GM23338 (cell line): ENCODE data around the gene RMC1. TPM values are rescaled to one million over a fixed set of nuclear protein-coding genes. Genes with fewer than 3 reads are reported as not detected.

Source experiments
- ATAC-seq: fragments of 200-7000 bp; cut with Tn5 transposase; 3 replicates; pipeline ENCODE4 v1.9.1; 2020
- DNase-seq: peaks from one replicate; pipeline ENCODE4 v3.0.0-alpha.2; 2015; ENCODE audit warnings: low spot score
- H2AFZ ChIP-seq: fragments of 200-600 bp; sonication (generic); 2 replicates; pipeline ENCODE4 v1.8.0; 2016; ENCODE audit warnings: antibody characterized with exemption, mild to moderate bottlenecking, moderate library complexity
- H3F3A ChIP-seq: fragments of 200-600 bp; sonication (generic); replicated peaks from 2 replicates; pipeline ENCODE4 v1.8.0; 2017; ENCODE audit warnings: antibody characterized with exemption, mixed run types, low read depth
- H3K27ac ChIP-seq: fragments of 200-600 bp; sonication (generic); 2 replicates; pipeline ENCODE4 v1.6.1; 2016; ENCODE audit warnings: low read depth
- H3K27me3 ChIP-seq: fragments of 200-600 bp; sonication (generic); 2 replicates; pipeline ENCODE4 v1.8.0; 2016; ENCODE audit warnings: mild to moderate bottlenecking, mixed run types, moderate library complexity; ENCODE audit not compliant: insufficient read depth
- H3K36me3 ChIP-seq: fragments of 200-600 bp; sonication (generic); 2 replicates; pipeline ENCODE4 v1.8.0; 2016; ENCODE audit warnings: mild to moderate bottlenecking; ENCODE audit not compliant: insufficient read depth
- H3K4me1 ChIP-seq: fragments of 200-600 bp; sonication (generic); 2 replicates; pipeline ENCODE4 v1.8.0; 2016; ENCODE audit warnings: mild to moderate bottlenecking, moderate library complexity; ENCODE audit not compliant: insufficient read depth
- H3K4me2 ChIP-seq: fragments of 200-600 bp; sonication (generic); 2 replicates; pipeline ENCODE4 v1.7.1; 2017; ENCODE audit warnings: mixed run types
- H3K4me3 ChIP-seq: fragments of 200-600 bp; sonication (generic); 2 replicates; pipeline ENCODE4 v1.6.1; 2016; ENCODE audit warnings: mixed run types
- H3K79me2 ChIP-seq: fragments of 200-600 bp; sonication (generic); replicated peaks from 2 replicates; pipeline ENCODE4 v1.8.0; 2017; ENCODE audit warnings: mild to moderate bottlenecking; ENCODE audit not compliant: insufficient read depth
- H3K9me2 ChIP-seq: fragments of 200-600 bp; sonication (generic); 2 replicates; pipeline ENCODE4 v1.8.0; 2017; ENCODE audit not compliant: insufficient read depth
- H4K20me1 ChIP-seq: fragments of 200-600 bp; sonication (generic); replicated peaks from 2 replicates; pipeline ENCODE4 v1.8.0; 2017; ENCODE audit warnings: mild to moderate bottlenecking; ENCODE audit not compliant: insufficient read depth
- H3K27ac Mint-ChIP-seq: 2 replicates; pipeline ENCODE4 v1.8.0; 2020; ENCODE audit warnings: inconsistent platforms, mild to moderate bottlenecking, moderate library complexity, mixed read lengths
- H3K27me3 Mint-ChIP-seq: 3 replicates; pipeline ENCODE4 v1.8.0; 2022; ENCODE audit warnings: low read depth, mild to moderate bottlenecking, moderate library complexity, mixed read lengths, inconsistent platforms; ENCODE audit not compliant: insufficient read depth, poor library complexity
- H3K36me3 Mint-ChIP-seq: 3 replicates; pipeline ENCODE4 v1.8.0; 2021; ENCODE audit warnings: low read depth, mild to moderate bottlenecking, inconsistent platforms, moderate library complexity, mixed read lengths
- H3K4me1 Mint-ChIP-seq: 3 replicates; pipeline ENCODE4 v1.8.0; 2020; ENCODE audit warnings: mild to moderate bottlenecking, inconsistent platforms, mixed read lengths
- H3K4me3 Mint-ChIP-seq: 3 replicates; pipeline ENCODE4 v1.8.0; 2021; ENCODE audit warnings: moderate library complexity, mild to moderate bottlenecking, inconsistent platforms, mixed read lengths
- H3K9me3 Mint-ChIP-seq: 3 replicates; pipeline ENCODE4 v1.8.0; 2020; ENCODE audit warnings: moderate library complexity, mild to moderate bottlenecking, inconsistent platforms, mixed read lengths
- CREB1 ChIP-seq: fragments of 250-450 bp; sonication (Bioruptor Pico); IDR thresholded peaks from 2 replicates; pipeline ENCODE4 v1.5.0; 2020; ENCODE audit warnings: low read depth, mild to moderate bottlenecking, moderate library complexity
- CTCF ChIP-seq, 2 experiments: fragments of 200-600 bp in 1 of 2; sonication (generic) in 1 of 2; conservative IDR thresholded peaks; 2 replicates each; pipeline versions ENCODE4 v1.5.1 to v1.6.1; 2016 to 2017; ENCODE audit warnings: antibody characterized with exemption in 2 of 2, low read depth in 2 of 2, mild to moderate bottlenecking in 2 of 2, moderate library complexity in 1 of 2
- ETS1 ChIP-seq: IDR thresholded peaks from 2 replicates; pipeline ENCODE4 v1.6.1; 2016; ENCODE audit warnings: antibody characterized with exemption
- EZH2 ChIP-seq: fragments of 200-600 bp; sonication (generic); IDR thresholded peaks from one replicate; pipeline ENCODE4 v1.8.0; 2017; ENCODE audit warnings: antibody characterized with exemption, mild to moderate bottlenecking, low read depth; ENCODE audit not compliant: unreplicated experiment
- EZH2phosphoT487 ChIP-seq: fragments of 200-600 bp; sonication (generic); IDR thresholded peaks from one replicate; pipeline ENCODE4 v1.8.1; 2018; ENCODE audit warnings: antibody characterized with exemption; ENCODE audit not compliant: unreplicated experiment
- JUNB ChIP-seq: IDR thresholded peaks from one replicate; pipeline ENCODE4 v1.6.1; 2016; ENCODE audit warnings: antibody characterized with exemption; ENCODE audit not compliant: unreplicated experiment
- NANOG ChIP-seq: IDR thresholded peaks from 2 replicates; pipeline ENCODE4 v1.6.1; 2016; ENCODE audit warnings: antibody characterized with exemption, borderline replicate concordance
- POLR2AphosphoS5 ChIP-seq: IDR thresholded peaks from 2 replicates; pipeline ENCODE4 v1.6.1; 2016; ENCODE audit warnings: antibody characterized with exemption, low read depth
- REST ChIP-seq: IDR thresholded peaks from one replicate; pipeline ENCODE4 v1.6.1; 2018; ENCODE audit warnings: antibody characterized with exemption; ENCODE audit not compliant: unreplicated experiment
- STAT1 ChIP-seq: IDR thresholded peaks from one replicate; pipeline ENCODE4 v1.6.1; 2016; ENCODE audit warnings: antibody characterized with exemption; ENCODE audit not compliant: unreplicated experiment
- ZNF114 ChIP-seq: fragments of 250-450 bp; sonication (Bioruptor Pico); IDR thresholded peaks from 2 replicates; pipeline ENCODE4 v1.5.0; 2020; ENCODE audit warnings: mild to moderate bottlenecking, moderate library complexity
- ZNF331 ChIP-seq: fragments of 250-450 bp; sonication (Bioruptor Pico); IDR thresholded peaks from 2 replicates; pipeline ENCODE4 v1.5.0; 2020; ENCODE audit warnings: low read depth, mild to moderate bottlenecking, moderate library complexity
- ZNF462 ChIP-seq: fragments of 250-450 bp; sonication (Bioruptor Pico); IDR thresholded peaks from 2 replicates; pipeline ENCODE4 v1.5.0; 2020; ENCODE audit warnings: mild to moderate bottlenecking, moderate library complexity
- polyA plus RNA-seq: library from polyadenylated mRNA; unstranded; fragments of >200 nt; fragmentation: Nextera tagmentation; extraction: Ambion mirVana; gene quantifications from 2 replicates; pipeline ENCODE4 v1.2.1, GENCODE V29; 2016
- total RNA-seq: library from RNA; depleted of rRNA; stranded (reverse); fragments of >200 nt; shearing (Covaris generic); gene quantifications from 2 replicates; pipeline ENCODE4 v1.2.3, GENCODE V29; 2014

RMC1 gene
- total and polyA plus RNA-seq, 2 experiments from 2014 or later, result 18.9 to 24.6 TPM

GRCh38 chr18:23468753-23469459, 34.4 kb upstream of the RMC1 start:
- ATAC-seq (no peak), DNase-seq (no peak)
- Mint-ChIP-seq H3K27me3 (peaks cover 2% of the 10 kb centered on the region), H3K27ac (no peak overlapping the region), H3K4me3 (no peak overlapping the region), H3K36me3 (peaks cover 38% of the 10 kb centered on the region), H3K4me1 (no peaks in the 10 kb centered on the region), H3K9me3 (no peaks in the 10 kb centered on the region)
- Histone ChIP-seq H3K9me2 (no peaks in the 10 kb centered on the region), H2AFZ (no peak overlapping the region), H3K4me1 (no peaks in the 10 kb centered on the region), H3K4me3 (no peak overlapping the region), H3K27ac (no peak overlapping the region), H3K4me2 (no peak overlapping the region), H3K36me3 (peaks cover 25% of the 10 kb centered on the region), H3K79me2 (no peaks in the 10 kb centered on the region), H4K20me1 (peaks cover 3% of the 10 kb centered on the region), H3F3A (no peaks in the 10 kb centered on the region), H3K27me3 (no peaks in the 10 kb centered on the region)
- TF ChIP-seq EZH2, result no peak
- no peak for TF ChIP-seq CREB1 (CRISPR knock-in tag)
- no peak for TF ChIP-seq POLR2AphosphoS5
- no peak for TF ChIP-seq ETS1
- no peak for TF ChIP-seq ZNF331 (CRISPR knock-in tag)
- TF ChIP-seq STAT1, result no peak
- TF ChIP-seq EZH2phosphoT487, result no peak
- TF ChIP-seq CTCF (conservative IDR thresholded peaks at IDR 0.05; ENCODE audit: low read depth in 2 of 2), result no peak
- no peak for TF ChIP-seq JUNB
- TF ChIP-seq REST, result no peak
- TF ChIP-seq ZNF114 (CRISPR knock-in tag), result no peak
- no peak for TF ChIP-seq NANOG
- no peak for TF ChIP-seq ZNF462 (CRISPR knock-in tag)
